Fibroblast of villous mesenchyme (primary cell): ENCODE results near the gene SIRT1. TPM values are rescaled to one million over a fixed set of nuclear protein-coding genes. Genes with fewer than 3 reads are reported as not detected.
"Not testable (repeated sequence)": the region's sequence is repeated elsewhere in the genome, so short reads cannot be mapped to it uniquely, and the experiment has no call there.

Source experiments
- DNase-seq: peaks from one replicate; pipeline ENCODE4 v3.0.0-alpha.2; 2010; ENCODE audit warnings: low read depth
- H3K4me3 ChIP-seq: 2 replicates; pipeline ENCODE4 v1.5.1; 2011; ENCODE audit warnings: low read depth, mild to moderate bottlenecking, low read length
- CTCF ChIP-seq: IDR thresholded peaks from 2 replicates; pipeline ENCODE4 v1.5.1; 2012; ENCODE audit warnings: low read depth, mild to moderate bottlenecking, low read length; ENCODE audit not compliant: insufficient read depth
- small RNA-seq: library from RNA; depleted of rRNA; stranded (forward); fragments of <200 nt; gene quantifications from one replicate; pipeline ENCODE3, GENCODE V24; 2012
- total RNA-seq: library from RNA; depleted of rRNA; stranded (reverse); fragments of >200 nt; gene quantifications from 2 replicates; pipeline ENCODE4 v1.2.3, GENCODE V29; 2012

SIRT1 gene
- total RNA-seq, 1 donor: 17.7 TPM

GRCh38 chr10:67959839-67960476 lies 75.5 kb downstream of the SIRT1 start:
- no peak overlapping the region for H3K4me3 ChIP-seq
- DNase-seq: no peak
- TF ChIP-seq CTCF: no peak

GRCh38 chr10:67965456-67965855 lies 81.0 kb downstream of the SIRT1 start:
- H3K4me3 ChIP-seq: no peak overlapping the region
- DNase-seq: no peak
- TF ChIP-seq CTCF: no peak

- not testable (repeated sequence) for H3K4me3 ChIP-seq, DNase-seq
Observed at GRCh38 chr10:67966035-67966434, 81.6 kb downstream of the SIRT1 start.

Small RNAs within 50 kb of the gene (small RNA-seq; reads per million reads assigned to genes)
- not detected for gene RNU6-523P

Other genes starting within 250 kb of the SIRT1 start
- under 0.01 TPM in 1 of 2 replicates, not detected in the other for gene CTNNA3, start 188.5 kb upstream of the SIRT1 start, total RNA-seq
- 1.3 TPM in 2 replicates for gene DNAJC12, start 46.5 kb upstream of the SIRT1 start, total RNA-seq
- gene HERC4, start 190.6 kb downstream of the SIRT1 start, total RNA-seq: 118 and 225 TPM in 2 replicates
- gene MYPN, start 224.8 kb downstream of the SIRT1 start, total RNA-seq: 4.5 and 18.6 TPM in 2 replicates